Measurements from ENCODE around the gene TLX3.
A peak's percentile ranks its signal among the peaks of the same experiment; 100 is the strongest.

TLX3 gene

DNA sequence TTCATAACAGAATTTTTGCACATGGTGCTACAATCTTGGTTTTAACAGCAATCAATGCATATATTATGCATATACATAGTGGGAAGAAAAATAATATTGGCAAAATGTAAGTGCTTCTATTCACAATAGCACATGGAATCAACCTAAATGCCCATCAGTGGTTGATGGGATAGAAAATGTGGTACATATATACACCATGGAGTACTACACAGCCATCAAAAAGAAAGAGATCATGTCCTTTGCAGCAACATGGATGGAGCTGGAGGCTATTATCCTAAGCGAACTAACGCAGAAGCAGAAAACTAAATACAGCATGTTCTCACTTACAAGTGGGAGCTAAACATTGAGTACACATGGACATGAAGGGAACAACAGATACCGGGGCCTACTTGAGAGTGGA, 37.2 kb upstream of the TLX3 start:
- H3K4me2 ChIP-seq (ENCODE audit: low read length) = no peak overlapping the region
- H2AFZ ChIP-seq (ENCODE audit: low read depth, low read length) = no peak overlapping the region
- H4K20me1 ChIP-seq (ENCODE audit: insufficient read depth, low read length) = no peaks in the 10 kb centered on the region
- H3K4me1 ChIP-seq (ENCODE audit: low read length) = no peaks in the 10 kb centered on the region
- no peaks in the 10 kb centered on the region for H3K9me3 ChIP-seq (ENCODE audit: insufficient read depth, low read length)
- H3K9ac ChIP-seq (ENCODE audit: low read length) = no peak overlapping the region
- H3K27me3 ChIP-seq (ENCODE audit: low read depth, low read length) = peaks cover 36% of the 10 kb centered on the region
- no peak overlapping the region for H3K4me3 ChIP-seq (ENCODE audit: low read length)
- H3K79me2 ChIP-seq (ENCODE audit: low read length) = no peaks in the 10 kb centered on the region
- no peaks in the 10 kb centered on the region for H3K36me3 ChIP-seq (replicated peaks; ENCODE audit: low read depth, low read length)
- H3K27ac ChIP-seq (ENCODE audit: low read length) = no peak overlapping the region
- no peak for TF ChIP-seq EZH2phosphoT487 (IDR thresholded peaks at IDR 0.05; ENCODE audit: low read depth)
- TF ChIP-seq CTCF (IDR thresholded peaks at IDR 0.05; ENCODE audit: low read depth, low read length) = no peak

- Histone ChIP-seq H3K79me2 (ENCODE audit: low read length) (no peaks in the 10 kb centered on the region), H3K4me3 (ENCODE audit: low read length) (no peak overlapping the region), H3K36me3 (replicated peaks; ENCODE audit: low read depth, low read length) (no peaks in the 10 kb centered on the region), H3K4me2 (ENCODE audit: low read length) (no peak overlapping the region), H2AFZ (ENCODE audit: low read depth, low read length) (no peak overlapping the region), H3K9ac (ENCODE audit: low read length) (no peak overlapping the region), H3K27ac (ENCODE audit: low read length) (no peak overlapping the region), H3K9me3 (ENCODE audit: insufficient read depth, low read length) (no peaks in the 10 kb centered on the region), H3K27me3 (ENCODE audit: low read depth, low read length) (peaks cover 33% of the 10 kb centered on the region), H4K20me1 (ENCODE audit: insufficient read depth, low read length) (no peaks in the 10 kb centered on the region), H3K4me1 (ENCODE audit: low read length) (no peaks in the 10 kb centered on the region)
- TF ChIP-seq CTCF (IDR thresholded peaks at IDR 0.05; ENCODE audit: low read depth, low read length) = peak; percentile 69
- no peak for TF ChIP-seq EZH2phosphoT487 (IDR thresholded peaks at IDR 0.05; ENCODE audit: low read depth)
Observed at GRCh38 chr5:171272996-171273970, 35.8 kb upstream of the TLX3 start.

DNA sequence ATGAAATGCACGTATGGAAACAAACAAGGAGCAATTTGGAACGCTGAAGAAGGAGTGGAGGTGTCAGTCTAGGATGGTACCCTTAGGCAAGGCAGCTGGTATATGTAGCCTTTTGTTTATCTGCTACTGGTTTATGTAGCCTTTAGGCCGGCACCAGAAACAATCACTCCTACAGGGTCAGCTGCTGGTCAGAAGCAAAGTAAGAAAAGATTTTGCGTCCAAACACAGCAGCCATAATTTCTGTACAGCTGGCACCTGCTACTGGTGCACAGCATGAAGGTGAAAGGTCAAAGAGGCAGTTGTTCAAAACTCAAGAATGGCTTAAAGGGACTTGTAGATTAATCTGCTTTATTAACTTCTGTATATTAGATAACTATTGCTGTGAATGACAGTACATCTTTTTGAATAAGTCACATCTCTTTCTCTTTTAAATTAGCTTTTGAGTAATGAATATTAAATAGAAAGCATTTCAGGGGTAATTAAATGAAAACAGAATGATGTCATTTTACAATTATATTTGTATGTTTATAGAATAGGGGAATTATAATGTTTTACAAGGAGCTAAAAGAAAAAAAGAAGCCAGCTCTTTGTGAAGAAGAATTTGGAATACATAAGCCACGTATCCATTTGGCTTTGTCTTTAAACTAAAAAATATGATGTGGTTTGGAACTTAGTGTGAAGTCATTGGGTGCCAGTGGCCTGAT, 33.1 kb upstream of the TLX3 start:
- H3K36me3 ChIP-seq (replicated peaks; ENCODE audit: low read depth, low read length) = no peaks in the 10 kb centered on the region
- peaks cover 36% of the 10 kb centered on the region for H3K27me3 ChIP-seq (ENCODE audit: low read depth, low read length)
- no peaks in the 10 kb centered on the region for H3K4me1 ChIP-seq (ENCODE audit: low read length)
- no peak overlapping the region for H3K4me3 ChIP-seq (ENCODE audit: low read length)
- H3K79me2 ChIP-seq (ENCODE audit: low read length) = no peaks in the 10 kb centered on the region
- no peak overlapping the region for H3K27ac ChIP-seq (ENCODE audit: low read length)
- no peaks in the 10 kb centered on the region for H3K9me3 ChIP-seq (ENCODE audit: insufficient read depth, low read length)
- no peak for TF ChIP-seq CTCF (IDR thresholded peaks at IDR 0.05; ENCODE audit: low read depth, low read length)
- no peak for TF ChIP-seq EZH2phosphoT487 (IDR thresholded peaks at IDR 0.05; ENCODE audit: low read depth)
- H4K20me1 ChIP-seq (ENCODE audit: insufficient read depth, low read length) = no peaks in the 10 kb centered on the region
- H3K4me2 ChIP-seq (ENCODE audit: low read length) = no peak overlapping the region
- H3K9ac ChIP-seq (ENCODE audit: low read length) = no peak overlapping the region
- no peak overlapping the region for H2AFZ ChIP-seq (ENCODE audit: low read depth, low read length)

GRCh38 chr5:171283753-171284152, 25.3 kb upstream of the TLX3 start:
- Histone ChIP-seq H3K36me3 (replicated peaks; ENCODE audit: low read depth, low read length) (no peaks in the 10 kb centered on the region), H3K4me3 (ENCODE audit: low read length) (no peak overlapping the region), H3K79me2 (ENCODE audit: low read length) (no peaks in the 10 kb centered on the region), H3K27ac (ENCODE audit: low read length) (no peak overlapping the region), H3K4me1 (ENCODE audit: low read length) (no peaks in the 10 kb centered on the region), H3K4me2 (ENCODE audit: low read length) (no peak overlapping the region), H4K20me1 (ENCODE audit: insufficient read depth, low read length) (no peaks in the 10 kb centered on the region), H3K9me3 (ENCODE audit: insufficient read depth, low read length) (no peaks in the 10 kb centered on the region), H3K27me3 (ENCODE audit: low read depth, low read length) (peaks cover 51% of the 10 kb centered on the region), H3K9ac (ENCODE audit: low read length) (no peak overlapping the region), H2AFZ (ENCODE audit: low read depth, low read length) (no peak overlapping the region)
- TF ChIP-seq CTCF (IDR thresholded peaks at IDR 0.05; ENCODE audit: low read depth, low read length) (no peak), EZH2phosphoT487 (IDR thresholded peaks at IDR 0.05; ENCODE audit: low read depth) (no peak)

All from OCI-LY3 (cell line).